HG02610 (cell line): ENCODE results near the gene C1orf35.

Experiments used
- ATAC-seq: cut with Tn5 transposase; IDR thresholded peaks from one replicate; pipeline ENCODE4 v1.9.1; 2021; ENCODE audit warnings: mild to moderate bottlenecking, moderate library complexity; ENCODE audit not compliant: unreplicated experiment

C1orf35 gene

DNA sequence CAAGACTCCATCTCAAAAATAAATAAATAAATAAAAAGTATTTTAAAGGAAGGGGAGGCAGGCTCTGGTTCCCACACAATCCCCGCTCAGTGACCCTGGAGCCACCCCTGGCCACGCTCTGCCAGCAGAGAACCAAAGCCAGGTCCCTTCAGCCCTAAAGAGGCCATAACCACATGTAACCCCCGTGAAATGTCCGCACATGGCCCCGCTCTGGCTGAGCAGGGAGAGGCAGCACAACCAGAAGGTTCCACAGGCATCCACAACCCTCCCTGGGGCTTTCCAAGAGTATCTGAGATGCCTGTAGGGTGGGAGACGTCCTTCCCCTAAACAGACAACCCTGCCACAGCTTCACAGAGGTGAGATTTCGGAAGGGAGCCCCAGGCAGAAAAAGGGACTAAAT, 22.0 kb downstream of the C1orf35 start:
- no peak for ATAC-seq

DNA sequence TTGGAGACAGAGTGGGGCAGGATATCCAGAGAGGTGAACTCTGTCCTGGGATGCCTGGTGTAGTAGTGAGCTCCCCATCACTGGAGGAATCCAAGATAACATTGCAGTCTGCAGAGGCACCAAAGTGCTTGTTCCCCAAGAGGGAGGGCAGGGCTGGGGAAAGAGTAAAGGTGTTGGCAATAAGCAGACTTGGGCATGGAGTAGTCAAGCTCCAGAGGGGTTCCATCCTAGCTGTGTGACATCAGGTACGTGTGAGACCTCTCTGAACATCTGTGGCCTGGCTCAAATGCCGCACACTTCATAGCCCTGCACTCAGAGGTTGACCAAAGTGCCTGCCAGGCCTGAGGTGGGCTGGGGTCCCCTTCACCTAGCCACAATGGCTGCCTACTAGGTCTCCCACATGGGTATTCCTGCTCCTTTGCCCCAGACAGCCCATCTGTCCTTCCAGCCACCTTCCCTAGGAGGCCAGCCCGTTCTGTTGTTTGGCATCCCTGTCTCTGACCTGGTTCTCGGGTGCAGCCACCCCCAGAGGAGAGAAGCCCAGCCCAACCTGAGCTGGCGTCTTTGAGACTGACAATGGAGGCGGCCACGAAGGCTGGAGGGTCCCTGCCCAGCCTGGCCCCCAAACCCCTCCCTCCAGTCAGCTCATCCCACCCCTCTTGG, 23.4 kb downstream of the C1orf35 start:
- ATAC-seq: no peak

DNA sequence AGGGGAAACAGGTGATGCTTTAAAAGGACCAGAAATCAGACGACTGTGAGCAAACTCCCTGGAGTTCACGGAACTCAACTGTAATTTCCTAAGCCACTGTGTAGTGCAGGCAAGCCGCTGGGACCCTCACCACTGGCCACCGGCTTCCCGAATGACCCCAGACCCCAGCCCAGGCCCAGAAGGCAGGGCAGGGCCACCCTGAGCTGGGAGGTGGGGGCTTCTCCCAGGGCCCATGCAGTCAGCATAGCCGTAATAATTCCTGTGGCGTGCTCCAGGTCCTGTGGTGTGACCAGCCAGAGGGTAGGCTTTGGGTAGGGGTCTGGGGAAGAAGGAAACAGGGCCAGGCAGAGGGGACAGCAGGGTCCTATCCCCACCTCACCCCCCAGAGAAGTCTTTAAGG, 24.1 kb downstream of the C1orf35 start:
- no peak for ATAC-seq

GRCh38 chr1:228077565-228078330, 25.4 kb downstream of the C1orf35 start:
- no peak for ATAC-seq

DNA sequence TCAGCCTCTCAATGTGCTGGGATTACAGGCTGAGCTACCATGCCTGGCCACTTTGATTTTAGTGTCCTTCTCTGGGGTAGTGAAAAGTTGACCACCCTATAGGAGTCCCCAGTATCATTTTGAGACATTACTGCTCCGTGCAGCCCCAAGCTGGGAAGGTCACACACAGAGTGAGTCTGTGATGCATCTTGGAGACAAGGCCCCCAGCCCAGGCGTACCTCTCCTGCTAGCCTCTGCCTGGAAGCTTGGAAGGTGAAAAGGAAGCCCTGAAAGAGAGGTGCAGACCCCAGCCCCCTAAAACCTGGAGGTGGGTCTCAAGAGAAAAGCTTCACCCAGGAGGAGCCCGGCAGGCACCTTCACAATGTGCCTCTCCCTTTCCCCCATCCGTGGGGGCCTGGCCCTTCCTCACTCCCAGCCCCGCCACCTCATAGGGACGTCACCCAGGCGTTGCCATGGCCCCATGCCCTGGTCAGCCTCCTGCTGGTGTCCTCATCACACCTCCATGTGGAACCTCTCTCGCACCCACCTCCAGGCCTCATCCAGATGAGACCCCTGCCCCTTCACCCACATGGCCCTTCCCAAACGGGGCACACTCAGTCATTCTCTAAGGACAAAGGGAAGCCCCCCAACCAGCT, 26.2 kb downstream of the C1orf35 start:
- ATAC-seq: no peak

DNA sequence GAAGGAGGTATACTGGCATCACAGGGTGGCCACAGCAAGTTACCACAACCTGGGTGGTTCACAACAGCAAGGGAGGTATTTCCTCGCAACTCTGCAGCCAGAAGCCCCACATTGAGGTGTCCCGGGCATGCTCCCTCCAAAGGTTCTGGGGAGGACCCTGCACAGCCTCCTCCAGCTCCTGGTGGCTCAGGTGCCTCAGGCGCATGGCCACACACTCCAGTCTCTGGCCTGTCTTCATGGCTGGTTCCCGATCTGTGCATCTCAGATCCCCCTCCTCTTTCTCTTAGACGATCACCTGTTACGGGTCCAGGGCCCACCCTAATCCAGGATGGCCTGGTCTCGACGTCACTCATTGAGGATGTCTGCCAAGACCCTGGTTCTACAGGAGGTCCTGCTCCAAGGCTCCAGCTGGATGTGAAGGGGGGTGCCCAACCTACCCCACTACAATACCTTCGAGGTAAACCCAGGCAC, 27.3 kb downstream of the C1orf35 start:
- ATAC-seq: no peak

- no peak for ATAC-seq
Measured at GRCh38 chr1:228074954-228075730, 28.0 kb downstream of the C1orf35 start.

- ATAC-seq: no peak
Measured at GRCh38 chr1:228073857-228074545, 29.1 kb downstream of the C1orf35 start.

DNA sequence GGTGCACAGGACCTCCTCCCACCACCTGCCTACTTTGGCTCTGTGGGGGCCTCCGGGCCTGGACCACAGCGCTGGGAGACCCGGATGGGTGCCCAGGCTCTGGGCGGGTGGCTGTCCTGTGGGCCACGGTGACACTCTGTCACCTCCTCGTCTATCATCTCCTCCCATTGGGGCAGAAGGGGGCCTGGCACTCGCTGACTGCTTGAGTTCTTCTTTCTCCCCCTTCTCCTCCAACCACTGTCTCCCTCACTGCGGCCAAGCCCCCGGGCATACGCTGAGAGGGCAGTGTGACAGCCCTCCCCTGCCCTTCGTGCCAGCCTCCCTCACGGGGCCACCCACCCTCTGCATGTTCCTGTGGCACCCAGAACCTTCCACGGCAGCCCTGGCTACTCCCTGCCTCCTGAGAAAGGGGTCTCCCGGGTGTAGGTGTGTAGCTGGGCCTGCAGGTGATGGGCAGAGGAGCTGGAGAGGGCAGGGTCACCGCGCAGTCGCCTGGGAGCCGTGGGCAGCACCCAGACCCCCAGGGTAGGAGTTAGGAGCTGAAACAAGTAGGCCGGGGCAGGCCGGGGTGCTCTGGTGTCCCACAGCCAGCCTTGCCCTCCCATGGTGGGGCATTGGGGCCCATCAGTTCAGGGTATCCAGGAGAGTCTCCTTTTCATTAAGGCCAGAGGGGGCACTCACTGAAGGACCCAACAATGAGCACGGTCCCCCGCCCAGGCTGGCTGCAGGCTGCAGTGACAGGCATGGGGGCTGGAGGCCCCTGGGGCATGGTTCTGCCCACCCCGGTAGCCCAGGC, 29.9 kb downstream of the C1orf35 start:
- no peak for ATAC-seq

- no peak for ATAC-seq
Measured at GRCh38 chr1:228072658-228073043, 30.5 kb downstream of the C1orf35 start.

DNA sequence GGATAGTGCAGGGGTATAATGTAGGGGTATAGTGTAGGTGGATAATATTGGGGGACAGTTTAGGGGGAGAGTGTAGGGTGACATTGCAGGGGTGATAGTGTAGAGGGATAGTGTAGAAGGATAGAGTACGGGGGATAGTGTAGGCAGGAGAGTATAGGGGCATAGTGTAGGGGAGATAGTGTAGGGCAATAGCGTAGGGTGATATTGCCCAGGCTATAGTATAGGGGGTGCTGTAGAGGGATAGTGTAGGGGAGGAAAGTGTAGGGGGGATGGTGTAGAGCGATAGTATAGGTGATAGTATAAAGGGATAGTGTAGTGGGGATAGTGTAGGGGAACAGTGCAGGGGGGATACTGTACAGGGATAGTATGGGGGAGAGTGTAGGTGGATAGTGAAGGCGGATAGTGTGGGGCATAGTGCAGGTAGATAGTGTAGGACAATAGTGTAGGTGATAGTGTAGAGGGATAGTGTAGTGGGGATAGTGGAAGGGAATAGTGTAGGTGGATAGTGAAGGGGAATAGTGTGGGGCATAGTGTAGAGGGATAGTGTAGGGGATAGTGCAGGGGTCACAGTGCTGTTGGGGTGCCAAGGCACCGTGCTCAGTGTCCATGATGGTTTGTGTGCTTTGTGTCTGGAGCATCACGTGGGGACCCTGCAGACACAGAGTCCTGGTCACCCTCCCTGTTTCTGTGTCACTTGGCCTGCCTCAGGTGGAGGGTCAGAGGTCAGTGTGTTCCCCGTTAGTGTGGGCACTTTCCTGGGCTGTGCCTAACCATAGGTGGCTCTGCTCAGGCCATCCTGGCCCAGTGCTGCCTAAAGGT, 31.1 kb downstream of the C1orf35 start:
- no peak for ATAC-seq

- ATAC-seq: no peak
Measured at GRCh38 chr1:228070851-228071250, 32.3 kb downstream of the C1orf35 start.

- ATAC-seq: no peak
Measured at GRCh38 chr1:228070173-228070572, 33.0 kb downstream of the C1orf35 start.

DNA sequence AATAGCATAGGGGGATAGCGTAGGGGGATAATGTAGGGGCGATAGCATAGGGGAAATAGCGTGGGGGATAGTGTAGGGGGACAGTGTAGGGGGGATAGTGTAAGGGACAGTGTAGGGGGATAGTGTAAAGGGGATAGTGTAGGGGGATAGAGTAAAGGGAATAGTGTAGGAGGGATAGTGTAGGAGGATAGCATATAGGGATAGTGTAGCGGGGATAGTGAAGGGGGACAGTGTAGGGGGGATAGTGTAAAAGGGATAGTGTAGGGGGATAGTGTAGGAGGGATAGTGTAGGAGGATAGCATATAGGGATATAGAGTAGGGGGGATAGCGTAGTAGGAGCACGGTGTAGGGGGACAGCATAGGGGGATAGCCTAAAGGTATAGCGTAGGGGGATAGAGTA, 34.8 kb downstream of the C1orf35 start:
- ATAC-seq: no peak

- no peak for ATAC-seq
Measured at GRCh38 chr1:228066891-228067654, 36.1 kb downstream of the C1orf35 start.

GRCh38 chr1:228066416-228066815, 36.7 kb downstream of the C1orf35 start:
- ATAC-seq: no peak

- no peak for ATAC-seq
Measured at GRCh38 chr1:228065543-228066347, 37.4 kb downstream of the C1orf35 start.
